ENCODE data around the gene SPATA18. TPM values are rescaled to one million over a fixed set of nuclear protein-coding genes. Genes with fewer than 3 reads are reported as not detected.

SPATA18 gene
- total RNA-seq, 3 donors from 2014 or later = 8.8 to 11.0 (median 9.6) TPM

- DNase-seq (ENCODE audit: low spot score in 2 of 2) = no peak
- no peaks in the 10 kb centered on the region for H3K9me3 ChIP-seq
- H3K4me3 ChIP-seq = no peak overlapping the region
- intact Hi-C loops (cut with DNase I; ENCODE audit: low total_unique reads) = no loop called here
- no peaks in the 10 kb centered on the region for H3K4me1 ChIP-seq
- H3K36me3 ChIP-seq = no peaks in the 10 kb centered on the region
- TF ChIP-seq POLR2AphosphoS5 (IDR thresholded peaks at IDR 0.05) (no peak), POLR2A (IDR thresholded peaks at IDR 0.05) (no peak)
- TF ChIP-seq, protein P1, sequence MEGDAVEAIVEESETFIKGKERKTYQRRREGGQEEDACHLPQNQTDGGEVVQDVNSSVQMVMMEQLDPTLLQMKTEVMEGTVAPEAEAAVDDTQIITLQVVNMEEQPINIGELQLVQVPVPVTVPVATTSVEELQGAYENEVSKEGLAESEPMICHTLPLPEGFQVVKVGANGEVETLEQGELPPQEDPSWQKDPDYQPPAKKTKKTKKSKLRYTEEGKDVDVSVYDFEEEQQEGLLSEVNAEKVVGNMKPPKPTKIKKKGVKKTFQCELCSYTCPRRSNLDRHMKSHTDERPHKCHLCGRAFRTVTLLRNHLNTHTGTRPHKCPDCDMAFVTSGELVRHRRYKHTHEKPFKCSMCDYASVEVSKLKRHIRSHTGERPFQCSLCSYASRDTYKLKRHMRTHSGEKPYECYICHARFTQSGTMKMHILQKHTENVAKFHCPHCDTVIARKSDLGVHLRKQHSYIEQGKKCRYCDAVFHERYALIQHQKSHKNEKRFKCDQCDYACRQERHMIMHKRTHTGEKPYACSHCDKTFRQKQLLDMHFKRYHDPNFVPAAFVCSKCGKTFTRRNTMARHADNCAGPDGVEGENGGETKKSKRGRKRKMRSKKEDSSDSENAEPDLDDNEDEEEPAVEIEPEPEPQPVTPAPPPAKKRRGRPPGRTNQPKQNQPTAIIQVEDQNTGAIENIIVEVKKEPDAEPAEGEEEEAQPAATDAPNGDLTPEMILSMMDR (IDR thresholded peaks at IDR 0.05) = no peak
- no peaks in the 10 kb centered on the region for H3K27me3 ChIP-seq
- no peak overlapping the region for H3K27ac ChIP-seq
These were observed 44.9 kb downstream of the SPATA18 start for GRCh38 chr4:52096048-52096447.

GRCh38 chr4:52098618-52099017 lies 47.5 kb downstream of the SPATA18 start:
- TF ChIP-seq, protein P1 (IDR thresholded peaks at IDR 0.05) = no peak
- TF ChIP-seq POLR2A (IDR thresholded peaks at IDR 0.05) (no peak), POLR2AphosphoS5 (IDR thresholded peaks at IDR 0.05) (no peak)
- Histone ChIP-seq H3K27ac (no peak overlapping the region), H3K4me1 (no peaks in the 10 kb centered on the region), H3K9me3 (no peaks in the 10 kb centered on the region), H3K27me3 (no peaks in the 10 kb centered on the region), H3K4me3 (no peak overlapping the region), H3K36me3 (no peaks in the 10 kb centered on the region)
- no peak for DNase-seq (ENCODE audit: low spot score in 2 of 2)
- intact Hi-C loops (cut with DNase I; ENCODE audit: low total_unique reads) = no loop called here

DNA sequence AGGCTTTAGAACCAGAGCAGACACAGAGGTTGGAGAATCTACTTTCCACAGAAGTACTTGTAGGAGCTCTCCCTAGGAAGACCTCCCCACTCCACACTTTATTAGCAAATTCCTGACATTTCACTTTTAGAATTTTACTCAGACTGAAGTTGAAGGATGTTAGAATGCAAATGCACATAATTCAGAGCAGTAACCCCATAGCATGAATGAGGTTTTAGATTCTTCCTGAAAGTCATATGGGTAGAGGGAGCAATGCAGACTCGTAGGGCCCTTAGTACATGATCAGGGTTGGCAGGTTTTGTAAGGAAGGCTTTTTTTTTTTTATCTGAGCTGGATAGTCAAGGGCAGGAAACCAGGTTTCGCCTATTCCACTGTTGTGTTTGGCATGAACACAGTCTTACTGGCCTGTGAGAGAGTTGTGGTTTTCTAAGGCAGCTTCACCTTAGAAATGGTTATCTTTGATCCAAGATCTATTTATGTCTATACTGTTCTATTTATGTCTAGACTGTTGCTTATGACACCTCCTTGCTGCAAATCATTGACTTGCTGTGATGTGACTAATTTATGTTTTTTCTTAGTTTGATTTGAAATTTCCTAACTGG lies 48.9 kb downstream of the SPATA18 start:
- H3K27me3 ChIP-seq = no peaks in the 10 kb centered on the region
- H3K4me1 ChIP-seq = no peaks in the 10 kb centered on the region
- H3K27ac ChIP-seq = no peak overlapping the region
- no peaks in the 10 kb centered on the region for H3K9me3 ChIP-seq
- DNase-seq (ENCODE audit: low spot score in 2 of 2) = no peak
- no peaks in the 10 kb centered on the region for H3K36me3 ChIP-seq
- TF ChIP-seq POLR2A (IDR thresholded peaks at IDR 0.05) (no peak), POLR2AphosphoS5 (IDR thresholded peaks at IDR 0.05) (no peak)
- TF ChIP-seq, protein P1 (IDR thresholded peaks at IDR 0.05) = no peak
- intact Hi-C loops (cut with DNase I; ENCODE audit: low total_unique reads) = no loop called here
- H3K4me3 ChIP-seq = no peak overlapping the region

GRCh38 chr4:52102587-52102986 lies 51.5 kb downstream of the SPATA18 start:
- no peak overlapping the region for H3K27ac ChIP-seq
- intact Hi-C loops (cut with DNase I; ENCODE audit: low total_unique reads) = no loop called here
- TF ChIP-seq POLR2A (IDR thresholded peaks at IDR 0.05) = no peak
- TF ChIP-seq, protein P1 (IDR thresholded peaks at IDR 0.05) = no peak
- TF ChIP-seq POLR2AphosphoS5 (IDR thresholded peaks at IDR 0.05) = no peak
- no peaks in the 10 kb centered on the region for H3K36me3 ChIP-seq
- no peaks in the 10 kb centered on the region for H3K9me3 ChIP-seq
- DNase-seq (ENCODE audit: low spot score in 2 of 2) = no peak
- no peaks in the 10 kb centered on the region for H3K4me1 ChIP-seq
- no peak overlapping the region for H3K4me3 ChIP-seq
- H3K27me3 ChIP-seq = no peaks in the 10 kb centered on the region

- Histone ChIP-seq H3K27ac (no peak overlapping the region), H3K4me3 (no peak overlapping the region), H3K27me3 (no peaks in the 10 kb centered on the region), H3K9me3 (no peaks in the 10 kb centered on the region), H3K36me3 (no peaks in the 10 kb centered on the region), H3K4me1 (no peaks in the 10 kb centered on the region)
- no peak for DNase-seq (ENCODE audit: low spot score in 2 of 2)
- intact Hi-C loops (cut with DNase I; ENCODE audit: low total_unique reads) = no loop called here
- TF ChIP-seq, protein P1 (IDR thresholded peaks at IDR 0.05) = no peak
- TF ChIP-seq POLR2AphosphoS5 (IDR thresholded peaks at IDR 0.05) = no peak
- TF ChIP-seq POLR2A (IDR thresholded peaks at IDR 0.05) = no peak
These were observed 52.2 kb downstream of the SPATA18 start for GRCh38 chr4:52103319-52103718.

Data from breast epithelium (tissue), 4 donors.